ENCODE measurements around the gene GPS1.

GPS1 gene

DNA sequence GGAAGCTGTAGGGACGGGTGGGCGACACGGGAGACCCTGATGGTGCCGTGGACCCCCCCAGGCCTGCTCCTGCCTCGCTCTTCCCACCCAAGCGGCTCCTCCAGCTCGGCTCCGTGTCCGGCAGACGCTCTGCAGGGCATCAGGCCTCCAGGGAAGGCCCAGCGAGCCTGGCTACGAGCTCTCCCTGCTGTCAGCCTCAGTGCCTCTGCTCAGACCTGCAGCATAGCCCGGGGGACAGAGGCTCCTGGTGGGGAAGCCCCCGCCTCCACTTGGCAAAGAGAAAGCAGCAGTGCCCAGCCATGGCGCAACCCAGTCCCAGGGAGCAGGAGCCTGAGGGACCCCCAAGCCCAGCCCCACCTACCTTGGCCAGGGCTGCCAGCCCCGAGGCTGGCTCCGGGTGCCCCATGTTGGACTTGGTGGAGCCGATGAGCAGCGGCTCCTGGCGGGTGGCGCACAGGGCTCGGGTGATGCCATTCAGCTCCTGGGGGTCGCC is 40.4 kb downstream of the GPS1 start:
- Histone ChIP-seq H3K9me2 (replicated peaks; ENCODE audit: insufficient read depth, low read length) (no peaks in the 10 kb centered on the region), H3K27me3 (ENCODE audit: low read length) (no peaks in the 10 kb centered on the region), H3K9ac (ENCODE audit: low read length) (no peak overlapping the region), H3F3A (ENCODE audit: insufficient read depth) (no peaks in the 10 kb centered on the region), H3K9me3 (ENCODE audit: insufficient read depth, low read length) (no peaks in the 10 kb centered on the region), H3K27ac (ENCODE audit: low read depth, low read length) (no peak overlapping the region), H3K4me3 (ENCODE audit: insufficient read depth, low read length, poor library complexity, severe bottlenecking) (no peak overlapping the region), H3K36me3 (ENCODE audit: low read length) (0 out of 2 replicates have a peak, but pooled peaks cover 2% of the 10 kb centered on the region), H3K79me2 (ENCODE audit: insufficient read depth, low read length) (peaks cover 23% of the 10 kb centered on the region), H3K4me2 (ENCODE audit: low read depth, low read length, poor library complexity, severe bottlenecking) (no peak overlapping the region), H4K20me1 (ENCODE audit: low read depth, low read length) (no peaks in the 10 kb centered on the region; the same call in 1 of the 2 replicates), H2AFZ (ENCODE audit: low read depth, low read length, severe bottlenecking) (no peak overlapping the region)
- TF ChIP-seq EZH2phosphoT487 (conservative IDR thresholded peaks at IDR 0.05; ENCODE audit: low read length) (no peak), CTCF (IDR thresholded peaks at IDR 0.05; ENCODE audit: insufficient read depth, low read length, poor library complexity, severe bottlenecking) (no peak)

DNA sequence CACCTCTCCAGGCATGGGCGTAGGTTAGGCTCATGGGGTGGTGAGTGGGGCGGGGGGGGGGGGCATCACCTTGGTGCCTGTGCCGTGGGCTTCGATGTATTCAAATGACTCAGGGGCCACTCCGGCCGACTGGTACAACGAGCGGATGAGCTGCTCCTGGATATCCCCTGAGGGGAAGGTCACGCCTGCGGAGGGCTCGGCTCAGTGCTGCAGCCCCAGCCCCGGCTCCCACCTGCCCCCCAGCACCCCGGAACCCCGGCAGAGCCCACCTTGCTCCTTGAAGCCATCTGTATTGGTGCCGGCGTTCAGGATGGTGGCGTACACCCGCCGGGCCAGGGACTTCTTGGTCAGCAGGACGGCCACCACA is 40.9 kb downstream of the GPS1 start:
- Histone ChIP-seq H3K79me2 (ENCODE audit: insufficient read depth, low read length) (peaks cover 28% of the 10 kb centered on the region), H3K27ac (ENCODE audit: low read depth, low read length) (no peak overlapping the region), H3K4me2 (ENCODE audit: low read depth, low read length, poor library complexity, severe bottlenecking) (no peak overlapping the region), H3K9me2 (replicated peaks; ENCODE audit: insufficient read depth, low read length) (no peaks in the 10 kb centered on the region), H3K9ac (ENCODE audit: low read length) (no peak overlapping the region), H3K27me3 (ENCODE audit: low read length) (no peaks in the 10 kb centered on the region), H3K4me3 (ENCODE audit: insufficient read depth, low read length, poor library complexity, severe bottlenecking) (no peak overlapping the region), H3F3A (ENCODE audit: insufficient read depth) (no peaks in the 10 kb centered on the region), H4K20me1 (ENCODE audit: low read depth, low read length) (no peaks in the 10 kb centered on the region; the same call in 1 of the 2 replicates), H2AFZ (ENCODE audit: low read depth, low read length, severe bottlenecking) (no peak overlapping the region), H3K9me3 (ENCODE audit: insufficient read depth, low read length) (no peaks in the 10 kb centered on the region), H3K36me3 (ENCODE audit: low read length) (0 out of 2 replicates have a peak, but pooled peaks cover 2% of the 10 kb centered on the region)
- TF ChIP-seq CTCF (IDR thresholded peaks at IDR 0.05; ENCODE audit: insufficient read depth, low read length, poor library complexity, severe bottlenecking) (no peak), EZH2phosphoT487 (conservative IDR thresholded peaks at IDR 0.05; ENCODE audit: low read length) (no peak)

GRCh38 chr17:82092995-82093751 is 41.5 kb downstream of the GPS1 start:
- TF ChIP-seq EZH2phosphoT487 (conservative IDR thresholded peaks at IDR 0.05; ENCODE audit: low read length) (no peak), CTCF (IDR thresholded peaks at IDR 0.05; ENCODE audit: insufficient read depth, low read length, poor library complexity, severe bottlenecking) (no peak)
- Histone ChIP-seq H3K9me3 (ENCODE audit: insufficient read depth, low read length) (no peaks in the 10 kb centered on the region), H3K27me3 (ENCODE audit: low read length) (no peaks in the 10 kb centered on the region), H3K4me3 (ENCODE audit: insufficient read depth, low read length, poor library complexity, severe bottlenecking) (no peak overlapping the region), H3K79me2 (ENCODE audit: insufficient read depth, low read length) (peaks cover 32% of the 10 kb centered on the region), H3K9me2 (replicated peaks; ENCODE audit: insufficient read depth, low read length) (no peaks in the 10 kb centered on the region), H3K4me2 (ENCODE audit: low read depth, low read length, poor library complexity, severe bottlenecking) (no peak overlapping the region), H3K27ac (ENCODE audit: low read depth, low read length) (no peak overlapping the region), H4K20me1 (ENCODE audit: low read depth, low read length) (no peaks in the 10 kb centered on the region; the same call in 1 of the 2 replicates), H3F3A (ENCODE audit: insufficient read depth) (no peaks in the 10 kb centered on the region), H3K36me3 (ENCODE audit: low read length) (0 out of 2 replicates have a peak, but pooled peaks cover 2% of the 10 kb centered on the region), H3K9ac (ENCODE audit: low read length) (no peak overlapping the region), H2AFZ (ENCODE audit: low read depth, low read length, severe bottlenecking) (no peak overlapping the region)
